Measurements from ENCODE around the gene PIGC.

DNA sequence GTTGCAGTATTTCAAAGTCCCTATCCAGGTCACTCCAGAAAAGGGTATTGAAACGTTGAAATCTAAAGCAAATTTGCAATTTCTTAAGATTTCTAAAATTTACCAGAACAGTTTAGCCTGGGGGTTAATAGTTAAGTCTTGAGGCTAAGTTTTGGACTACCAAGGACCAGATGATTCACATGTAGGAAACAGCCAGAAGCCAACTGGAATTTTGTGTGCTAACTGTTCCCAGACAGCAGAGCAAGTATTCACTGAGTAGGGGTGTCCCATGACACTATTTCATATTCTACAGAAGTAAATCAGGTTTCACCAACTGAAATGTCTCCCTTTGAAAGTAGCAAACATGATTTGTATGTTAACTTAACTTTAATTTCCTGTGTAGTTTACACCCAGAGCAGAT, 34.9 kb downstream of the PIGC start:
- TF ChIP-seq, protein P1, sequence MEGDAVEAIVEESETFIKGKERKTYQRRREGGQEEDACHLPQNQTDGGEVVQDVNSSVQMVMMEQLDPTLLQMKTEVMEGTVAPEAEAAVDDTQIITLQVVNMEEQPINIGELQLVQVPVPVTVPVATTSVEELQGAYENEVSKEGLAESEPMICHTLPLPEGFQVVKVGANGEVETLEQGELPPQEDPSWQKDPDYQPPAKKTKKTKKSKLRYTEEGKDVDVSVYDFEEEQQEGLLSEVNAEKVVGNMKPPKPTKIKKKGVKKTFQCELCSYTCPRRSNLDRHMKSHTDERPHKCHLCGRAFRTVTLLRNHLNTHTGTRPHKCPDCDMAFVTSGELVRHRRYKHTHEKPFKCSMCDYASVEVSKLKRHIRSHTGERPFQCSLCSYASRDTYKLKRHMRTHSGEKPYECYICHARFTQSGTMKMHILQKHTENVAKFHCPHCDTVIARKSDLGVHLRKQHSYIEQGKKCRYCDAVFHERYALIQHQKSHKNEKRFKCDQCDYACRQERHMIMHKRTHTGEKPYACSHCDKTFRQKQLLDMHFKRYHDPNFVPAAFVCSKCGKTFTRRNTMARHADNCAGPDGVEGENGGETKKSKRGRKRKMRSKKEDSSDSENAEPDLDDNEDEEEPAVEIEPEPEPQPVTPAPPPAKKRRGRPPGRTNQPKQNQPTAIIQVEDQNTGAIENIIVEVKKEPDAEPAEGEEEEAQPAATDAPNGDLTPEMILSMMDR (IDR thresholded peaks at IDR 0.05), result no peak
- TF ChIP-seq POLR2A (IDR thresholded peaks at IDR 0.05) (no peak), EP300 (IDR thresholded peaks at IDR 0.05) (no peak)

Data from tibial nerve (tissue), 4 donors.